Stimulated activated CD4-positive, alpha-beta T cell treated with anti-CD3 and anti-CD28 coated beads, Interleukin-15, amount 100 ng/mL, for 24 hours (primary cell): Measurements from ENCODE around the gene CCDC142.
"Not testable (repeated sequence)": the region's sequence is repeated elsewhere in the genome, so short reads cannot be mapped to it uniquely, and the experiment has no call there.

Experiments
- DNase-seq: peaks from one replicate; pipeline ENCODE4 v3.0.0-alpha.2; 2020

The CCDC142 gene

DNA sequence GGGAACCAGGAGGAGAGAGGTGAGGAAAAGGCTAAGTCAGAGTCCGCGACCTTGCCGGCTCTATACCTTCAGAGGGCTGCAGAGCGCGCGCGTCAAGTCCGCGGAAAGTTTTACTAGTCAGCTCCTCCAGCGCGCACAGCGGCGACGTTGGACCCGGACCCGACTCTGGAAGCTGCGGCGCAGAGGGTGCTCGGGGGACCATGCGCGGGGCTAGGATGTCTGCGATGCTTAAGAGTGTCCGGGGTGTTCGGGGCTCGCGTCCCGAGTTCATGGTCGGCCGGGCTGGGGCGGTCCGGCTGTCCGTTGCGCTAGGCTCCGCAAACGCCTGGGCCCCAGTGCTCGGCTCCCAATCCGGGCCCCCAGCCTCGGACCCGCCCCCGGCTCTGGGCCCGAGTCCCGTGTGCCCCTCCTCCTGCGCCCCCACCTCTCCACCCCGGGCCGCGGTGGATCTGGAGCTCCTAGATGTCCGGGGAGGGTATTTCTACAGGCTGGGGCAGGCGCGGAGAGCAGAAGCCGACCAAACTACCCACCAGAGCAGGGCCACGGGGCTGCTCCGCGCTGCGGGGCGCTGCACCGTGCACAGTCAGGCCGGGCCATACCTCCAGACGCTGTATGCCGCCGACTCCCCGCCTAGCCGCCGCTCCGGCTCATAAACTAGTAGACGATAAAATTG, 16.6 kb upstream of the CCDC142 start, which contains the start of gene LBX2:
Gene LBX2 (minus strand): TSS at position 337 of the 673 bp plus-strand sequence. CDS start 66 bp downstream, at position 271.
- DNase-seq: peak; percentile 68

DNA sequence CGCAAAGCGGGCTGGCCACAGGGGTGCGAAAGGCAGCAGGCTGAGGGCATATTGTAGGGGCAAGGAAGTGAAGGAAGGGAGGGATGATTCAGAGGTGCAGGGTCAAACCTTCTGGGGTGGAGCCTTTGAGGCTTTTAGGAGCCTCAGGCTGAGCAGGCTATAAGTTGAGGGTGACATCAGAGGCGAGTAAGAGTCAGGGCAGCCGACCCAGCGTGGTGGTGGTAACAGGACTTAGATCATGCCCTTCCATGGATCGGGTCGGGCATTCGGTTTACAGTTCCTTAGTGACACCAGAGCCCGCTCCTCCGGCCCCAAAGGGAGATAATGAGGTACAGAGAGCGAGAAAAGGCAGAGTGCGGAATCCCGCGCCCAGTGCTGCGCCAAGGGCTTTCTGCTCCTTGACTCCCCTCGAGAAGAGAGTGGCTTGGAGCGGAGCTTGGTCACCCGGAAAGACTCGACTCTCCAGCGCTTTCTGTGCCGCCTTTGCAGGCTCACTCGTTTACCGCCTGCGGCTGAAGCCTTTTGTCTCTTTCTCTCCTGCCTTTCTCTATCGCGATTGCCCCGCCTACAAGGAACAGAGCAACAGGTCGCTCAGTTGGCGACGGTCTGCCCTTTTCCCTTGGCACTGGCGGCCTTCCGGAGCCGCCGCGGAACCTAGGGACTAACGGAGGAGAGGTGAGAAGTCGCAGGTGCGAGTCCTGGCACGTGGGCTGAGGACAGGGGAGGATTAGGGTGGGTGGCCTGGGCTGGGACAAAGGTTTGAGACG, 15.9 kb upstream of the CCDC142 start:
- peak; percentile 47 for DNase-seq

- peak; percentile 62 for DNase-seq
Measured at GRCh38 chr2:74497777-74498499, 15.1 kb upstream of the CCDC142 start.

- DNase-seq: no peak
Measured at GRCh38 chr2:74496997-74497776, 14.4 kb upstream of the CCDC142 start.

- DNase-seq: no peak
Measured at GRCh38 chr2:74495440-74495839, 12.6 kb upstream of the CCDC142 start.

DNA sequence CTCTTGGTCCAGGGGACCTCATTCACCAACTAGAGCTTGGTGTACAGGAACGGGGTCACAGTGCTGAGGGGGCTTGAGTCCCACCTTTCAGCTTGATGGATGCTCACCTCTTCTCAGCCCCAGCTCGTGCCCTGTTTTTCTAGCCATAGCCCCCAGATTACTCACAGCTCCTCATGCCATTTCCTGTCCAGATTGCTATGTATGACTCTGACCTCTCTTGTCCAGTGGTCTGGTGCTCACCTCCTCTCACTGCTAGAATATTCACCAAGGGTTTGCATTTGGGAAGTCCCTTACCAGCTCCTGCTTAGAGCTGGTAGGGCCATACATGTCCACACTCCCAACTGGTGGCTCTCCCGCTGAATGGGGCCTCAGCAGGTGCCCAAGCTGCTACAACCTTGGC, 10.7 kb upstream of the CCDC142 start:
- DNase-seq: no peak

GRCh38 chr2:74491648-74492544, 9.1 kb upstream of the CCDC142 start:
- no peak for DNase-seq

DNA sequence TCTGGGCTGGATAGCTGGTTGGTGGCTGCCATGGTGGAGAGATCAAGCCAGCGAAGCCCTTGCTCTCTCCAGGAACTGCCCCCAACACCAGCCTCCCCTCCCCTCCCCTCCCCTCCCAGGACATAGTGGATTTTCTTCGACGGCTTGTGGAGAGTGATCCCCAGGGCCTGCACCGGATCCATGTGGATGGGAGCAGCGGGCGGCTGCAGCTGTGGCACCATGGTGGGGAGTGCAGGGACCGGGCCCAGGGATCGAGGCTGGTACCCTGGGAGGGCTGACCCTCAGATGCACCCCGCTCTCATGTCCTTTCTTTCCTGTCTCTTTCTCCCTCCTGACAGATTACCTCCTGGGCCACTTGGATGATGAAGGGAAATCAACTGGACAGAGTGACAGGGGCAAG, 7.1 kb upstream of the CCDC142 start:
- DNase-seq: no peak

GRCh38 chr2:74488643-74489481, 6.1 kb upstream of the CCDC142 start:
- no peak for DNase-seq

- DNase-seq: no peak
Measured at GRCh38 chr2:74486141-74486540, 3.3 kb upstream of the CCDC142 start.

DNA sequence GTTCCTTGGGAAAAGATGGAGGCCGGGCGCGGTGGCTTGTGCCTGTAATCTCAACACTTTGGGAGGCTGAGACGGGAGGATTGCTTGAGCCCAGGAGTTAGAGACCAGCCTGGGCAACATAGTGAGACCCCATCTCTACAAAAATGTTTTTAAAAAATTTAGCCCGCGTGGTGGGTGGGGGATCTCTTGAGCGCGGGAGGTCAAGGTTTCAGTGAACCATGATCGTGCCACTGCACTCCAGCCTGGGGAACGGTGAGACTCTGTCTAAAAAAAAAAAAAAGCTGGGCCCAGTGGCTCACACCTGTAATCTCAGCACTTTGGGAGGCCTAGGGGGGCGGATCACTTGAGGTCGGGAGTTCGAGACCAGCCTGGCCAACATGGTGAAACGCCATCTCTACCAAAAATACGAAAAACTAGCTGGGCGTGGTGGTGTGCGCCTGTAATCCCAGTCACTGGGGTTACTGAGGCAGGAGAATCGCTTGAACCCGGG, 922 bp upstream of the CCDC142 start:
- not testable (repeated sequence) for DNase-seq

DNA sequence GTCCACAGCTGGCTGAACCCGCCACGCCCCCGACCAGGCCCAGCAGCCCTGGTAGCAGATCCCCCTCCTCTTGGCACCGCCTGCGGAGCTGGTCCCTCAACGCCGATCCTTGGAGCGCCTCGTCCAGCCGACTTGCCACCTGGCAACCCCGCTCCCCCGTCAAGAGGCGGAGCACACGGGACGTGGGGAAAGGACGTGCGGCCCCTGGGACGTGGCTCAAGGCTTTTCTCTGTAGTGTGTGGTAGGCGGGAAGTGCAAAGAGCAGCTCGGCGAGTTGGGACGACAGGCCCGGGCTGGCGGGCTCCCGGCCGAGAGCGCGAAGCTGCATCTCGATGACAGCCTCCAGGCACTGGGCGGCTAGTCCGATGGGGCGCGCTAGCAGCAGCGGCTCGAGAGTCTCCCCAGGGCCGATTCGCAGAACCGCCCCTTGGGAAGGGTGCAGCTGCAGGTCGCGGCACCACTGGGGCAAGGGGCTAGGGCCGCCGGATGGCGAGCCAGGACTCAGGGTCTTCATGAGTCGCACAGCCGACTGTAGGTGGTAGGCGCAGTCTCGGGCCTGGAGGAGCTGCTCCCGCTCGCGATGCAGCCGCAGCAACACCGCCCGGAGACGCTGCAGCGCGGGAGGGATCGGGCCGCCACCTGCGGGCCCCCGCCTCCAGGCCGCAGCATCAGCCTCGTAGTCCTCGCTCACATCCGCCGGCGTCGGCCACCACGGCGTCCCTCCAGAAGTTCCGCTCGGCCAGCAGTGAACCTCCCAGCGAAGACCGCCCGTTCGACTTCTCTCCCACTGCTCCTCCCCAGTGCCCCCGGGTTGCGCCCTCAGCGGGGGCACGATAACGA, 617 bp downstream of the CCDC142 start:
- DNase-seq: peak; percentile 69

GRCh38 chr2:74481431-74481830, 1.4 kb downstream of the CCDC142 start:
- DNase-seq: no peak

DNA sequence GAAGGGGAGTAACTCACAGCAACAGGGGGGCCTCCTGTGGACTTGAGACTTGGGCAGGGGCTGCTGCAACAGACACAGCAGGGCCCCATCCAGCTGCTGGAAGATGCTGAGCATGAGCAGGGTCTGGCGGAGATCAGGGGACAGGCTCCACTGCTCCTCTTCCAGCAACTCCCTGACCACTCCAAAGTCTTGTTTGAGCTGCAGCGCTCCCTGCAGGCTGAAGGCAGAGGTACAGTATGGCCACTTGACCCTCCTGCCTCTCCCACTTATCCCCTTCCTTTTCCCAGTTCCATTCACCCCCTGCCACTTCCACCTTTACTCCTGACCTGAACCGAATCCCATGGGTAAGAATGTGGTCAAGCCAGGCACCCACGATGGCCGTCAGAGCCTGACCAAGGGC, 7.9 kb downstream of the CCDC142 start:
- DNase-seq: no peak

DNA sequence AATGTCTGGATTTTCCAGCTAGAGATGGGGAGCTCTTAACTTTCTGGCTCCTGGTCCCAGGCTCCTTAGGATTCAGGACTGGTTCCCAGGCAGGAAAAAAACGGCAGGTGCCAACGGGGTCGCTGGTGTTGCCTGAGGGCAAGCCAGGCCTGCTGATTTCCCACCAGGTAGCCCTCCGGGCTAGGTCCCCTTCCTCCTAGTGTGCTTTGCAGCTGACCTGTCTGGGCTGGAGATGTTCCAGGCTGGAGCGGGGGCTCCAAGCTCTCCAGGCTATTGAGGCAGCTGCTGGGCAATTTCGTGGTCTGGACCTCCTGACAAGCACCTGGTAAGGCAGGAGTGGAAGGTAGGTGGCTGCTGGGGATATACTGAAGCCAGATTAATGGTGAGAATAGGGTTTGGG, 8.3 kb downstream of the CCDC142 start:
- no peak for DNase-seq

- DNase-seq: no peak
Measured at GRCh38 chr2:74472945-74473258, 9.9 kb downstream of the CCDC142 start.

DNA sequence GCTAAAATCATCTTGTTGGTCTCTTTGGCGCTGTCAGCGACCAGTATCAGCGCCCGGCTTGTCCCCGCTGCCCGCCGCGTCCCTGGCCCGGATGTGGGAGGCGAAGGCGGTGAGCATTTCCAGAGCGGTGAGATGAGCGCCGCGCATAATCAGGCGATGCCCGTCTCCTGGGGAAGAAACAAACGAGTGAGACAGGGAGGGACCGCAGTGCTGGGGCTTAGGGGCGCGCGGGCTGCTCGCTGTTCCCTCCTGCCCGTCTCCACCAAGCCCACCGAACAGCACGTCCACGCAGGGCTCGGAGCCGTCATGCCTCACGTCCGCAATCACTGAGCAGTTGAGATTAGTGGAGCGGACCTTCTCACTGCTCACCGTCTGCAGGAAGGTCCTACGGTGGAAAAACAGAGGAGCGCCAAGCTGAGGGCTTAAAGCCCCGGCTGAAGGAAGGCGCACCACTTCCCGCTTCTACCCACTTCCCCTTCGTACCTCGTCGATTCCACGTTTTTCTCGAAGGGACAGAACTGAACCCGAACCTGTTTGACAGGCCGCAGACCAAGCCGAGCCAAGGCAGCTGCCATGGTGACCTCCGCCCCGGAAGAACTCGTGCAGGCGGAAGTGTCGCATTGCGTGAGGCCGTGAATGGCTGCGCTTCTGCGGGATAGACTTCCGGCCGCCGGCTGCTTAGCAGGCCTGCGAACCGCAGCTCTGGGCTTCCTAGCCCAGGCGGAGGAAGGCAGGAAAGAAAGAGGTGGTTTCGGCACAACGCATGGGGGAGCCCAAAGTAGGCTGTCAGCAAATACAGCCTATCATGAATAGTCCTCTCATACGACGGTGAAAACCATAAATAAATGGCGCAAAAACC, 10.5 kb downstream of the CCDC142 start, which contains the start of gene MRPL53:
Gene MRPL53 (minus strand): TSS at position 595 of the 859 bp plus-strand sequence. CDS start 20 bp downstream, at position 575.
- peak; percentile 97 for DNase-seq

GRCh38 chr2:74471332-74472065, 11.3 kb downstream of the CCDC142 start:
- no peak for DNase-seq
